Stimulated activated CD4-positive, alpha-beta T cell treated with anti-CD3 and anti-CD28 coated beads, Interleukin-4, amount 100 ng/mL, for 24 hours (primary cell): ENCODE data around the gene COL5A2.

Experiments
- DNase-seq: peaks from one replicate; pipeline ENCODE4 v3.0.0-alpha.2; 2020

Gene COL5A2

GRCh38 chr2:189178726-189179569, 613 bp downstream of the COL5A2 start:
- DNase-seq = no peak

GRCh38 chr2:189178054-189178453, 1.5 kb downstream of the COL5A2 start:
- no peak for DNase-seq

- no peak for DNase-seq
Observed at GRCh38 chr2:189177251-189177840, 2.2 kb downstream of the COL5A2 start.

- no peak for DNase-seq
Observed at GRCh38 chr2:189176516-189176915, 3.0 kb downstream of the COL5A2 start.

GRCh38 chr2:189175869-189176433, 3.6 kb downstream of the COL5A2 start:
- no peak for DNase-seq

GRCh38 chr2:189171956-189172609, 7.5 kb downstream of the COL5A2 start:
- DNase-seq = no peak

GRCh38 chr2:189168856-189169499, 10.6 kb downstream of the COL5A2 start:
- no peak for DNase-seq

GRCh38 chr2:189165656-189166380, 13.7 kb downstream of the COL5A2 start:
- DNase-seq = no peak

GRCh38 chr2:189164746-189165145, 14.8 kb downstream of the COL5A2 start:
- no peak for DNase-seq

- DNase-seq = no peak
Observed at GRCh38 chr2:189163889-189164288, 15.7 kb downstream of the COL5A2 start.

GRCh38 chr2:189162566-189162965, 17.0 kb downstream of the COL5A2 start:
- no peak for DNase-seq

GRCh38 chr2:189161894-189162293, 17.7 kb downstream of the COL5A2 start:
- DNase-seq = no peak

- no peak for DNase-seq
Observed at GRCh38 chr2:189159717-189160116, 19.8 kb downstream of the COL5A2 start.

- DNase-seq = no peak
Observed at GRCh38 chr2:189159273-189159672, 20.3 kb downstream of the COL5A2 start.

- no peak for DNase-seq
Observed at GRCh38 chr2:189157939-189158338, 21.6 kb downstream of the COL5A2 start.

GRCh38 chr2:189157456-189157855, 22.1 kb downstream of the COL5A2 start:
- DNase-seq = no peak

- DNase-seq = no peak
Observed at GRCh38 chr2:189155795-189156194, 23.8 kb downstream of the COL5A2 start.

GRCh38 chr2:189153619-189154018, 25.9 kb downstream of the COL5A2 start:
- DNase-seq = no peak

- DNase-seq = no peak
Observed at GRCh38 chr2:189152483-189152882, 27.1 kb downstream of the COL5A2 start.

- DNase-seq = no peak
Observed at GRCh38 chr2:189151906-189152305, 27.7 kb downstream of the COL5A2 start.

- no peak for DNase-seq
Observed at GRCh38 chr2:189150033-189150432, 29.5 kb downstream of the COL5A2 start.

- no peak for DNase-seq
Observed at GRCh38 chr2:189147989-189148388, 31.6 kb downstream of the COL5A2 start.
